Measurements from ENCODE around the gene CD8B2. TPM values are rescaled to one million over a fixed set of nuclear protein-coding genes. Genes with fewer than 3 reads are reported as not detected.

The CD8B2 gene
- total and polyA plus RNA-seq, 4 donors: 0.13 TPM; not detected in 3

- ATAC-seq (ENCODE audit: insufficient read depth, low FRiP score): no peak
- no peaks in the 10 kb centered on the region for H3K27me3 ChIP-seq (ENCODE audit: control insufficient read depth in 3 of 3, insufficient read depth in 3 of 3, low read length in 2 of 3)
- H3K27ac ChIP-seq (ENCODE audit: low read depth in 1 of 2, low read length in 1 of 2): peak overlapping the region in 1 of 2 donors; percentile 49
- H3K4me1 ChIP-seq (ENCODE audit: control insufficient read depth in 5 of 5, insufficient read depth in 5 of 5, low read length in 5 of 5): peaks cover 0 to 6% (median 6%) of the 10 kb centered on the region in 5 donors
- no peak overlapping the region for H3K9ac ChIP-seq (ENCODE audit: insufficient read depth in 1 of 2, low read length in 2 of 2)
- H3K9me3 ChIP-seq (ENCODE audit: control insufficient read depth in 4 of 4, insufficient read depth in 3 of 4, low read length in 3 of 4): peaks cover 0 to 4% (median 0%) of the 10 kb centered on the region in 4 donors
- no peak for DNase-seq
- TF ChIP-seq CTCF (IDR thresholded peaks at IDR 0.05; ENCODE audit: control extremely low read depth, extremely low read depth): no peak
- H3K36me3 ChIP-seq (ENCODE audit: control insufficient read depth in 4 of 4, insufficient read depth in 4 of 4, low read length in 4 of 4): no peaks in the 10 kb centered on the region
- WGBS, 2 donors: 90 to 97% methylated on average over 3 of the region's 3 CpGs
- no peak overlapping the region for H3K4me3 ChIP-seq
These were observed 49.3 kb downstream of the CD8B2 start for GRCh38 chr2:106536490-106536889.

GRCh38 chr2:106537047-106537446, 49.9 kb downstream of the CD8B2 start:
- Histone ChIP-seq H3K4me3 (no peak overlapping the region), H3K9me3 (ENCODE audit: control insufficient read depth in 4 of 4, insufficient read depth in 3 of 4, low read length in 3 of 4) (peaks cover 0 to 4% (median 0%) of the 10 kb centered on the region in 4 donors), H3K9ac (ENCODE audit: insufficient read depth in 1 of 2, low read length in 2 of 2) (no peak overlapping the region), H3K27me3 (ENCODE audit: control insufficient read depth in 3 of 3, insufficient read depth in 3 of 3, low read length in 2 of 3) (peaks cover 0 to 2% (median 0%) of the 10 kb centered on the region in 3 donors), H3K4me1 (ENCODE audit: control insufficient read depth in 5 of 5, insufficient read depth in 5 of 5, low read length in 5 of 5) (peaks cover 0 to 6% (median 6%) of the 10 kb centered on the region in 5 donors), H3K27ac (ENCODE audit: low read depth in 1 of 2, low read length in 1 of 2) (peak overlapping the region in 1 of 2 donors; percentile 49), H3K36me3 (ENCODE audit: control insufficient read depth in 4 of 4, insufficient read depth in 4 of 4, low read length in 4 of 4) (no peaks in the 10 kb centered on the region)
- TF ChIP-seq CTCF (IDR thresholded peaks at IDR 0.05; ENCODE audit: control extremely low read depth, extremely low read depth): no peak
- whole genome bisulfite sequencing, 2 donors: 52 to 61% methylated on average over 4 of the region's 4 CpGs
- DNase-seq: peak; percentile 28 to 64 (median 48)
- ATAC-seq (ENCODE audit: insufficient read depth, low FRiP score): peak; percentile 64

GRCh38 chr2:106537791-106538191, 50.6 kb downstream of the CD8B2 start:
- no peak for ATAC-seq (ENCODE audit: insufficient read depth, low FRiP score)
- no peak overlapping the region for H3K27ac ChIP-seq (ENCODE audit: low read depth in 1 of 2, low read length in 1 of 2)
- WGBS, 2 donors: 76 to 93% methylated on average over 10 of the region's 10 CpGs
- H3K9ac ChIP-seq (ENCODE audit: insufficient read depth in 1 of 2, low read length in 2 of 2): no peak overlapping the region
- no peak for DNase-seq
- no peak overlapping the region for H3K4me3 ChIP-seq
- TF ChIP-seq CTCF (IDR thresholded peaks at IDR 0.05; ENCODE audit: control extremely low read depth, extremely low read depth): no peak
- H3K9me3 ChIP-seq (ENCODE audit: control insufficient read depth in 4 of 4, insufficient read depth in 3 of 4, low read length in 3 of 4): peaks cover 0 to 4% (median 0%) of the 10 kb centered on the region in 4 donors
- peaks cover 0 to 2% (median 0%) of the 10 kb centered on the region in 3 donors for H3K27me3 ChIP-seq (ENCODE audit: control insufficient read depth in 3 of 3, insufficient read depth in 3 of 3, low read length in 2 of 3)
- peaks cover 0 to 6% (median 6%) of the 10 kb centered on the region in 5 donors for H3K4me1 ChIP-seq (ENCODE audit: control insufficient read depth in 5 of 5, insufficient read depth in 5 of 5, low read length in 5 of 5)
- H3K36me3 ChIP-seq (ENCODE audit: control insufficient read depth in 4 of 4, insufficient read depth in 4 of 4, low read length in 4 of 4): no peaks in the 10 kb centered on the region

GRCh38 chr2:106540886-106541285, 53.7 kb downstream of the CD8B2 start:
- no peak for ATAC-seq (ENCODE audit: insufficient read depth, low FRiP score)
- Histone ChIP-seq H3K9ac (ENCODE audit: insufficient read depth in 1 of 2, low read length in 2 of 2) (no peak overlapping the region), H3K9me3 (ENCODE audit: control insufficient read depth in 4 of 4, insufficient read depth in 3 of 4, low read length in 3 of 4) (peaks cover 0 to 2% (median 0%) of the 10 kb centered on the region in 4 donors), H3K27me3 (ENCODE audit: control insufficient read depth in 3 of 3, insufficient read depth in 3 of 3, low read length in 2 of 3) (peaks cover 0 to 6% (median 0%) of the 10 kb centered on the region in 3 donors), H3K27ac (ENCODE audit: low read depth in 1 of 2, low read length in 1 of 2) (no peak overlapping the region), H3K4me1 (ENCODE audit: control insufficient read depth in 5 of 5, insufficient read depth in 5 of 5, low read length in 5 of 5) (peaks cover 0 to 6% (median 6%) of the 10 kb centered on the region in 5 donors), H3K4me3 (no peak overlapping the region), H3K36me3 (ENCODE audit: control insufficient read depth in 4 of 4, insufficient read depth in 4 of 4, low read length in 4 of 4) (no peaks in the 10 kb centered on the region)
- TF ChIP-seq CTCF (IDR thresholded peaks at IDR 0.05; ENCODE audit: control extremely low read depth, extremely low read depth): no peak
- WGBS, 2 donors: 95% methylated on average over 5 of the region's 5 CpGs
- DNase-seq: no peak
